Daoy (cell line): Measurements from ENCODE around the gene CRISP3. TPM values are rescaled to one million over a fixed set of nuclear protein-coding genes. Genes with fewer than 3 reads are reported as not detected.
A peak's percentile ranks its signal among the peaks of the same experiment; 100 is the strongest.
"Not testable (repeated sequence)": the region's sequence is repeated elsewhere in the genome, so short reads cannot be mapped to it uniquely, and the experiment has no call there.

Source experiments
- DNase-seq: peaks from one replicate; pipeline ENCODE4 v3.0.0-alpha.2; 2015; ENCODE audit warnings: low read depth
- total RNA-seq: library from RNA; depleted of rRNA; stranded (reverse); fragments of >200 nt; shearing (Covaris generic); gene quantifications from 2 replicates; pipeline ENCODE4 v1.2.3, GENCODE V29; 2014; rRNA removed

The CRISP3 gene
- total RNA-seq, result not detected in 2 replicates

GRCh38 chr6:49744259-49744658 is at the start of gene CRISP3:
CRISP3 (minus strand) TSS chr6:49744388; CDS start chr6:49744367, 21 bp downstream.
- no peak for DNase-seq

- DNase-seq, result no peak
These were observed 46.2 kb upstream of the CRISP3 start for GRCh38 chr6:49790341-49790740.

- peak; percentile 72 for DNase-seq
These were observed 43.0 kb upstream of the CRISP3 start, which contains the start of gene PGK2 for GRCh38 chr6:49787176-49787575. PGK2 (minus strand) TSS chr6:49787285; CDS start chr6:49787187, 98 bp downstream.

- no peak for DNase-seq
These were observed 40.1 kb upstream of the CRISP3 start for GRCh38 chr6:49784272-49784671.

GRCh38 chr6:49782725-49783124 is 38.5 kb upstream of the CRISP3 start:
- DNase-seq, result no peak

- no peak for DNase-seq
These were observed 38.1 kb upstream of the CRISP3 start for GRCh38 chr6:49782293-49782692.

- no peak for DNase-seq
These were observed 32.3 kb upstream of the CRISP3 start for GRCh38 chr6:49776444-49776843.

- DNase-seq, result no peak
These were observed 30.9 kb upstream of the CRISP3 start for GRCh38 chr6:49775043-49775442.

GRCh38 chr6:49772285-49772684 is 28.1 kb upstream of the CRISP3 start:
- no peak for DNase-seq

GRCh38 chr6:49766762-49767161 is 22.6 kb upstream of the CRISP3 start:
- DNase-seq, result no peak

- DNase-seq, result no peak
These were observed 20.5 kb upstream of the CRISP3 start for GRCh38 chr6:49764571-49765236.

- no peak for DNase-seq
These were observed 759 bp downstream of the CRISP3 start for GRCh38 chr6:49743429-49743828.

- DNase-seq, result no peak
These were observed 4.8 kb downstream of the CRISP3 start for GRCh38 chr6:49739423-49739822.

- DNase-seq, result no peak
These were observed 8.1 kb downstream of the CRISP3 start for GRCh38 chr6:49736017-49736508.

- DNase-seq, result no peak
These were observed 10.5 kb downstream of the CRISP3 start for GRCh38 chr6:49733680-49734079.

- DNase-seq, result no peak
These were observed 11.4 kb downstream of the CRISP3 start for GRCh38 chr6:49732781-49733180.

- DNase-seq, result no peak
These were observed 13.9 kb downstream of the CRISP3 start for GRCh38 chr6:49730251-49730650.

- not testable (repeated sequence) for DNase-seq
These were observed 20.3 kb downstream of the CRISP3 start for GRCh38 chr6:49723917-49724316.

- DNase-seq, result no peak
These were observed 22.9 kb downstream of the CRISP3 start for GRCh38 chr6:49721297-49721696.

- no peak for DNase-seq
These were observed 23.8 kb downstream of the CRISP3 start for GRCh38 chr6:49720372-49720771.

GRCh38 chr6:49713346-49713745 is 30.8 kb downstream of the CRISP3 start, which contains the start of gene CRISP2:
CRISP2 (minus strand) TSS chr6:49713543; CDS start chr6:49709196, 4,347 bp downstream.
- peak; percentile 78 for DNase-seq

GRCh38 chr6:49698478-49698877 is 45.7 kb downstream of the CRISP3 start:
- no peak for DNase-seq

GRCh38 chr6:49693512-49693911 is 50.7 kb downstream of the CRISP3 start:
- DNase-seq, result no peak

- no peak for DNase-seq
These were observed 51.7 kb downstream of the CRISP3 start for GRCh38 chr6:49692534-49692933.
